Cardiac muscle cell (in vitro differentiated cells and primary cell): ENCODE data around the gene CFAP52. TPM values are rescaled to one million over a fixed set of nuclear protein-coding genes. Genes with fewer than 3 reads are reported as not detected.
"Not testable (repeated sequence)": the region's sequence is repeated elsewhere in the genome, so short reads cannot be mapped to it uniquely, and the experiment has no call there.

Experiments
- DNase-seq, 2 donors: peaks; one replicate each; pipeline versions ENCODE4 v3.0.0 to v3.0.0-alpha.2; 2010 to 2017; ENCODE audit warnings: low read depth in 1 of 2, low spot score in 1 of 2
- H3K27ac ChIP-seq: fragments of 200-600 bp; sonication (generic); 2 replicates; pipeline ENCODE4 v1.5.1; 2016
- H3K27me3 ChIP-seq: fragments of 200-600 bp; sonication (generic); 2 replicates; pipeline ENCODE4 v1.6.0; 2016; ENCODE audit warnings: control low read depth
- H3K36me3 ChIP-seq: fragments of 200-600 bp; sonication (generic); 2 replicates; pipeline ENCODE4 v1.5.1; 2016; ENCODE audit warnings: control low read depth
- H3K4me1 ChIP-seq: fragments of 200-600 bp; sonication (generic); 2 replicates; pipeline ENCODE4 v1.8.1; 2017; ENCODE audit warnings: low read depth, mild to moderate bottlenecking, mixed run types
- H3K4me3 ChIP-seq: fragments of 200-600 bp; sonication (generic); 2 replicates; pipeline ENCODE4 v1.5.1; 2016; ENCODE audit warnings: mild to moderate bottlenecking
- H3K9me3 ChIP-seq: fragments of 200-600 bp; sonication (generic); 2 replicates; pipeline ENCODE4 v1.5.1; 2017; ENCODE audit warnings: low read depth, mild to moderate bottlenecking, control low read depth
- polyA plus RNA-seq: library from polyadenylated mRNA; unstranded; fragments of >200 nt; fragmentation: Nextera tagmentation; extraction: Ambion mirVana; gene quantifications from 2 replicates; pipeline ENCODE4 v1.2.1, GENCODE V29; 2016
- total RNA-seq: library from RNA; depleted of rRNA; stranded (reverse); fragments of >200 nt; gene quantifications from 2 replicates; pipeline ENCODE4 v1.2.3, GENCODE V29; 2016
- TF ChIP-seq, protein P1 (sequence below): IDR thresholded peaks from 2 replicates; pipeline ENCODE4 v1.5.1; 2012; ENCODE audit warnings: low read depth, mild to moderate bottlenecking, low read length

CFAP52 gene
- total and polyA plus RNA-seq, 2 experiments from 2014 or later = 0.50 TPM; not detected in 1

DNA sequence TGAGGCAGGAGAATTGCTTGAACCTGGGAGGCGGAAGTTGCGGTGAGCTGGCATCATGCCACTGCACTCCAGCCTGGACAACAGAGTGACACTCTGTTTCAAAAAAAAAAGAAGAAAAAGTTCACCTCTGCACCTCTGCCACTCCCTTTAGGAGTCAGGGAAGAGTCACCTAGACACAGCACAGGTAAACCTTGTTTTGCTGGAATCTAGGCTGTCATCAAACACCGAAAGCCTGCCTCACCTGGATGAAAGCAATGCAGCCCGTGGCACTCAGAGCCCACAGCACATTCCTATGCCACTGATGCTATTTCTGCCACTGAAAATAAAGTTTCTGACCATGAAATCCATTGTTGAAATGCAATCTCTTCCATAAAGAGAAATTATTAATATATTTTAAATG, 22.2 kb downstream of the CFAP52 start:
- Histone ChIP-seq H3K4me1 (no peaks in the 10 kb centered on the region), H3K27ac (no peak overlapping the region), H3K4me3 (no peak overlapping the region), H3K36me3 (no peaks in the 10 kb centered on the region), H3K9me3 (no peaks in the 10 kb centered on the region), H3K27me3 (peaks cover 6% of the 10 kb centered on the region)
- TF ChIP-seq, protein P1, sequence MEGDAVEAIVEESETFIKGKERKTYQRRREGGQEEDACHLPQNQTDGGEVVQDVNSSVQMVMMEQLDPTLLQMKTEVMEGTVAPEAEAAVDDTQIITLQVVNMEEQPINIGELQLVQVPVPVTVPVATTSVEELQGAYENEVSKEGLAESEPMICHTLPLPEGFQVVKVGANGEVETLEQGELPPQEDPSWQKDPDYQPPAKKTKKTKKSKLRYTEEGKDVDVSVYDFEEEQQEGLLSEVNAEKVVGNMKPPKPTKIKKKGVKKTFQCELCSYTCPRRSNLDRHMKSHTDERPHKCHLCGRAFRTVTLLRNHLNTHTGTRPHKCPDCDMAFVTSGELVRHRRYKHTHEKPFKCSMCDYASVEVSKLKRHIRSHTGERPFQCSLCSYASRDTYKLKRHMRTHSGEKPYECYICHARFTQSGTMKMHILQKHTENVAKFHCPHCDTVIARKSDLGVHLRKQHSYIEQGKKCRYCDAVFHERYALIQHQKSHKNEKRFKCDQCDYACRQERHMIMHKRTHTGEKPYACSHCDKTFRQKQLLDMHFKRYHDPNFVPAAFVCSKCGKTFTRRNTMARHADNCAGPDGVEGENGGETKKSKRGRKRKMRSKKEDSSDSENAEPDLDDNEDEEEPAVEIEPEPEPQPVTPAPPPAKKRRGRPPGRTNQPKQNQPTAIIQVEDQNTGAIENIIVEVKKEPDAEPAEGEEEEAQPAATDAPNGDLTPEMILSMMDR = no peak
- no peak for DNase-seq

DNA sequence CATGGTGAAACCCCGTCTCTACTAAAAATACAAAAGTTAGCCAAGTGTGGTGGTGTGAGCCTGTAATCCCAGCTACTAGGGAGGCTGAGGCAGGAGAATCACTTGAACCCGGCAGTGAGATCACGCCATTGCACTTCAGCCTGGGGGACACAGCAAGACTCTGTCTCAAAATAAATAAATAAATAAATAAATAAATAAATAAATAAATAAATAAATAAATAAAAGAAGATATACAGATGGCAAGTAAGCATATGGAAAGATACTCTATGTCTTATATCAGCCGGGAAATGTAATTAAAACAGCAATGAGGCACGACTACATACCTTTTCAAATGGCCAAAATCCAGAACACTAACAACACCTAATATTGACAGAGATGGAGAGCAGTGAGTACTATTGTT, 28.1 kb downstream of the CFAP52 start:
- not testable (repeated sequence) for H3K27ac ChIP-seq, H3K4me1 ChIP-seq, H3K4me3 ChIP-seq, H3K36me3 ChIP-seq, H3K27me3 ChIP-seq, DNase-seq, H3K9me3 ChIP-seq

DNA sequence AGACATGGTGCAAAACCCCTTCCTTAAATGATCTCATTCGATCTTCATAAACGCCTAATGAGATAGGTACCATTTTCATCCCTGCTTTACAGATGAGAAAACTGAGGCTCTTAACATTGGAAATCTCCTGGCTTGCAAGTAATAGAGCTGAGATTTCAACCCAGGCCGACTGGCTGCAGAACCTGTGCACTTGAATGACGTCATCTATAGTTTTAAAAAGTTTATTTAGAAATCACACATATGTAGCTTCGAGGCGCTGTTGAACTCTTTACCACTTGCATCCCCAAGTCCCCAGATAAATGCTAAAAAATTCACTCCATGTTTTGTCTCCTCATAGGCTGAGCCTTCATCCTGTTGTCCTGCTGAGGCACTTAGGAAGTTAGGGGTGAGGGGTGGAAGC, 30.0 kb downstream of the CFAP52 start:
- Histone ChIP-seq H3K36me3 (no peaks in the 10 kb centered on the region), H3K4me1 (no peaks in the 10 kb centered on the region), H3K9me3 (no peaks in the 10 kb centered on the region), H3K27ac (no peak overlapping the region), H3K4me3 (no peak overlapping the region), H3K27me3 (peaks cover 2% of the 10 kb centered on the region)
- TF ChIP-seq, protein P1 = no peak
- DNase-seq = no peak

DNA sequence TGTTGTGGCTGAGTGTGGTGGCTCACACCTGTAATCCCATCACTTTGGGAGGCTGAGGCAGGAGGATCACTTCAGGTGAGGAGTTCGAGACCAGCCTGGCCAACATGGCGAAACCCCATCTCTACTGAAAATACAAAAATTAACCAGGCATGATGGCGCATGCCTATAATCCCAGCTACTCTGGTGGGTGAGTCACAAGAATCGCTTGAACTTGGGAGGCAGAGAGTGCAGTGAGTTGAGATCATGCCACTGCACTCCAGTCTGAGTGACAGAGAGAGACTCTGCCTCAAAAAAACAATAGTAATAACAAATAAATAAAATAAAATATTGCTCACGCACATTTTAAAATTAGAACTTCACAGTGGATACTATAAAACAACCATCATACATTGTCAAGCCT, 30.6 kb downstream of the CFAP52 start:
- not testable (repeated sequence) for H3K27me3 ChIP-seq

DNA sequence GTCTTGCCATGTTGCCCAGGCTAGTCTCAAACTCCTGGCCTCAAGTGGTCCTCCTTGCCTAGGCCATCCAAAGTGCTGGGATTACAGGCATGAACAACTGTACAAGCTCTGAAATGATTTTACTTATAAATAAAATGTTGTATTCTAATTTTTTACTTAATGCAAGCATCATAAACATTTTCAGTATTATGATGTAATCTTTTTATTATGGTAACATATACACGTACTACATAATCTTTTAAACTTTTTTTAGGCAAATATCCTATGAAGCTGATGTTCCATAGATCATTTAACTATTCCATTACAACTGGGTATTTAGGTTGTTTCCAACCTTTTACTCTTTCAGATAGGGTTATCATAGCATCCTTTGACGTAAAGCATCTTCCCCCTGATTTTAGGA, 35.1 kb downstream of the CFAP52 start:
- Histone ChIP-seq H3K9me3 (no peaks in the 10 kb centered on the region), H3K27ac (no peak overlapping the region), H3K4me3 (no peak overlapping the region), H3K36me3 (no peaks in the 10 kb centered on the region), H3K27me3 (no peaks in the 10 kb centered on the region), H3K4me1 (no peaks in the 10 kb centered on the region)
- DNase-seq = no peak
- TF ChIP-seq, protein P1 = no peak

More for the DNA sequence above, 30.6 kb downstream of the CFAP52 start:
- not testable (repeated sequence) for H3K4me3 ChIP-seq, DNase-seq, H3K36me3 ChIP-seq, H3K27ac ChIP-seq, H3K4me1 ChIP-seq, H3K9me3 ChIP-seq

DNA sequence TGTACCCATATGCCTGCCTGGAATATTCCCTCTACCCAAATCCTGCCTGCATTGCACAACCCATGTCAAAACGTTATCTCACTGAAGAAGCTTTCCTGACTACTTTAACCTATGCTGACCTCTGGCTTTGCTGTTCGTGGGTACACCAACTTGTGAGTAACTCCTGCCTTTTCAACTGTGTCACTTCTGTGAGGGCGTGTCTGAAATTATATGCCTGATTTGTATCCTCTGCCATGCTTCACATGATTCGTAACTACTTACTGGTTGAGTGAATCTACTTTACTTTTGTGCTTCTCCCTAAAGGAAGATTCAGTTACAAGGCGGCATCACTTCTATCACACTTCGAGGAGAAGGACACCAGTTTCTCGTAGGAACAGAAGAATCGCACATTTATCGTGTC, 35.6 kb downstream of the CFAP52 start:
- H3K36me3 ChIP-seq = no peaks in the 10 kb centered on the region
- no peaks in the 10 kb centered on the region for H3K4me1 ChIP-seq
- no peak overlapping the region for H3K27ac ChIP-seq
- no peak for DNase-seq
- H3K27me3 ChIP-seq = no peaks in the 10 kb centered on the region
- H3K4me3 ChIP-seq = no peak overlapping the region
- TF ChIP-seq, protein P1 = no peak
- H3K9me3 ChIP-seq = no peaks in the 10 kb centered on the region

DNA sequence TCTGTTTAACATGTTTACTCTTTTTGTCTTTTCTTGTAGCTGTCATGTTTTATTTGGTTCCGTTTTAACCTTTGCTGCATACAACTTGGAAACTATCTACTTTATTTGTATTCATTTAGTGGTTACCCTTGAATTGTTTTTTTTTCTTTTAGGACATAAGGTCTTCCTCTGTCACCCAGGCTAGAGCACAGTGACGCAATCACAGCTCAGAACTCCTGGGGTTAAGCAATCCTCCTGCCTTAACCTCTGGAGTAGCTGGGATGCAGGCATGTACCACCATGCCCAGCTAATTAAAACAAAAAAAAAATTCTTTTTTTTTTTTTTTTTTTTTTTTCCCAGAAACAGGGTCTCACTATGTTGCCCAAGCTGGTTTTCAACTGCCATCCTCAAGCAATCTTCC, 39.0 kb downstream of the CFAP52 start:
- DNase-seq = peak in 1 of 2 donors; percentile 13
- no peak overlapping the region for H3K4me3 ChIP-seq
- H3K9me3 ChIP-seq = no peaks in the 10 kb centered on the region
- no peaks in the 10 kb centered on the region for H3K27me3 ChIP-seq
- no peak overlapping the region for H3K27ac ChIP-seq
- H3K4me1 ChIP-seq = no peaks in the 10 kb centered on the region
- H3K36me3 ChIP-seq = no peaks in the 10 kb centered on the region
- TF ChIP-seq, protein P1 = no peak
